OCI-M2 (cell line): Measurements from ENCODE around the gene CADPS2.

Experiments
- DNase-seq: peaks from one replicate; lab custom pipeline; 2025; ENCODE audit not compliant: unreplicated experiment; lab: John Stamatoyannopoulos, UW

CADPS2 gene

DNA sequence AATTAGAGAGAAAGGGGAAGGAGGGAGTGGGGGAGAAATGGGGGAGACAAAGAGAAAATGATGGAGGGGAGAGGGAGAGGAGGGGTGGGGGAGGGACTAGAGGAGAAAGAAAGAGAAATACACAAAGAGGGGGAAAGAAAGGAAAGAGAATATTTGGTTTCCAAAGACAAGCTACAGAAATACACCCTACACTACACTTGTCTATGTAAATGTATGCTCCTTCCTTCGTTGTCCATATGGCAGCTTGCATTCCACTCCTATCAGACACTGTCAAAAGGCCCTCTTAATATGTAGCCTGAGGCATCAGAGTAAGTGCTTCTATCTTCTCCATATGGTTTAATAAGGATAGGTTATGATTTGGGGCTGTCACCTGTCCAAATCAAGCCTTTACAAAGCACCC is 488.9 kb downstream of the CADPS2 start:
- no peak for DNase-seq

DNA sequence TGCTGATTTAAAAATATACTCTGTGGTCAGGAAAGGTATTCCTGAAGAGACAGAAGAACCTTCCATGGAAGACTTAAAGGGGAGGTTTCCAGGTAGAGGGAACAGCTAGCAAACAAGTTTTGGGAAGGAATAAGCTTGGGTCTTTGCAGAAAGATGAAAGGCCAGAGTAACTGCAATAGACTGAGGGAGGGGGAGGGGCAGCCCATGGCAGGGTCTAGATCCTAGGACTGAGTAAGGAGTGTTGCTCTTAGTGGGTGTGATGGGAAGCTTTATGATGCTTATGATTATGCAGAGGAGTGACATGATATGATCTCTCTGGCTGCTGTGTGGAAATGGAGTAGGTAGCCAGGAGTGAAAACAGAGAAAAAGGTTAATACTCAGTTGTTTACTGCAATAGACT is 491.7 kb downstream of the CADPS2 start:
- no peak for DNase-seq

DNA sequence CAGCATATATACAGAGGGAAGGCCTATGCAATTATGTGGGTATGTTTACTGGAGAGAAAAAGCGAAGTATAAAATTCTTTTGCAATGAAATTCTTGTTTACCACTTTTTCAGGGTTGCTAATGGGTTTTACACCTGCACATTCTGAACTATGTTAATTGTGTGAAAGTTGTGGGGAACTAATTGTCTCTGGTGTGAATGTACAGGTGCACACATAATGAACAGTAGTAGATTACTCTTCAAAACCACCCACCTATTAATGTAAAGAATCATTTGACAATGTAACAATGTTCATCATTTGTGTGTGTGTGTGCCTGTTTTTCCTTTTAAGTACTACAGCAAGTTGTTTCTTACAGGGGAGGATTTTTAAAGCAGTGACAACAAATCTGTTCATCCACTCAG is 501.7 kb downstream of the CADPS2 start:
- no peak for DNase-seq

DNA sequence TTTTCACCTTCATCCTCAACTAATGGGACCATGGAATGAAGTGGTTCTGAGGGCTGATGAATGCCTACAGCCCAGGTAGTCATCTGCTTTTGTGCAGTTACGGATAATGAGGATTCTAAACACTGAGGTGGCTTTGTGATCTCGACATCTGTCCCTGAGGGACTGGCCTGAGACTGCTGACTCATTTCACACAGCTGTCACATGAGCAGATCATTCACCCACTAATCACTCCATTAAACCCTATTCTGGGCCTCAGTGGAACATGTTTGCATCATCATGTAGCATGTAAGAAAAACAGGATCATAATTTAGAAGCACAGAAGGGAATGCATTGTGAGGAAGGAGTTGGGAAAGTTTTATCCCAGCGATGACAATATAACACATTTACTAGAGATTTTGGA is 502.3 kb downstream of the CADPS2 start:
- no peak for DNase-seq

DNA sequence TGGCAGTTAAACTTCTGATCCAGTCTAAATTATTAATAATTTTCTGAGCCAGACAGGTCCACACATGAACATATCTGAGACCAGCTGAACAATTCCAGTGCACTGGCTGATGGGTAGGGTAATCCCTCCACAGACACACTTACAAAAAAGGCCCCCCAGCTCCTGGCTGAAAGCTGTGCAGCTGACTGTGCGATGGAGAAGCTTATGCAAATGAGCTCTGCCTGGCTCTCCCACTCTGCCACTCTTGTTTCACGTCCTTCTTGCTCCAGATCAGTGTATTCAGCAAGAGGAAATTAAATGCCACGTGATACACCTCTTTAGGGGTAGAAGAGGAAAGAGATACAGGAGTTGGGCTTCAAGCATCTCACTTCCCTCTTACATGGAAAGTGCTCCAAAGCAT is 505.3 kb downstream of the CADPS2 start:
- no peak for DNase-seq

DNA sequence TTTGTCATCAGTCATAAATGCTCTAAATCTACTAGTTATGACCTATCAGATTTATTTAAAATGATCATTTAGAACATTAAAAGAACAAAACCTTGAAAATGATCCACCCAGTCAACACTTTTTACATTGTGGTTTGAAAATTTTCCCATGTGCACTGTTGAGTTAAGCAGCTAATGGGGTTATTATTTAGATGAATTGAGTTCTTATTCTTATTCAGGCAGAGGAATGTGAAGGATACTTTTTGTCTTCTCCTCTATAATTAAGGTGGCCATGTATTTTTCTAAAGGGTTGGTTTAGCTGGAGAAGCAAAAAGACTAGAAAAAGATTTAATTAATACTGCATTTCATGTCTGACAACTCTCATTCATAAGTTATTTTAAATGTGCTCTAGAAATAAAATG is 506.8 kb downstream of the CADPS2 start:
- no peak for DNase-seq

DNA sequence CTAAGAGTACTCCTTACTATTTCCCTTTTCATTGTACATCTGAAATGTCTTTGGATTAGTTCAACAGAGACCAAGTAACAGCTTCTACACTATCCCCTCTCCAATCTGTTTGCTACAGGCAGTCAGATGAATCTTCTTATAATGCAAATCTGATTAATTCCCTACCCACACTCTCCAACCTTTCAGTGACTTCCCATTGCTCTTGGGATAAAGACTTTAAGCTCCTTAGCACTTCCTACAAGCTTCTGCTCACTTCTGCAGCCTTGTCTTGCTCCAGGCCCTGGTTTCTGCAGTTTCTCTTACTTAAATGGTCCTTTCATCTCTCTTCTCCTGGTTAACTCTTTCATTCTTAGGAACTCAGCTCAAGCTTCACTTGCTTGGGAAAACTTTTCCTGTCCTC is 516.5 kb downstream of the CADPS2 start:
- no peak for DNase-seq

DNA sequence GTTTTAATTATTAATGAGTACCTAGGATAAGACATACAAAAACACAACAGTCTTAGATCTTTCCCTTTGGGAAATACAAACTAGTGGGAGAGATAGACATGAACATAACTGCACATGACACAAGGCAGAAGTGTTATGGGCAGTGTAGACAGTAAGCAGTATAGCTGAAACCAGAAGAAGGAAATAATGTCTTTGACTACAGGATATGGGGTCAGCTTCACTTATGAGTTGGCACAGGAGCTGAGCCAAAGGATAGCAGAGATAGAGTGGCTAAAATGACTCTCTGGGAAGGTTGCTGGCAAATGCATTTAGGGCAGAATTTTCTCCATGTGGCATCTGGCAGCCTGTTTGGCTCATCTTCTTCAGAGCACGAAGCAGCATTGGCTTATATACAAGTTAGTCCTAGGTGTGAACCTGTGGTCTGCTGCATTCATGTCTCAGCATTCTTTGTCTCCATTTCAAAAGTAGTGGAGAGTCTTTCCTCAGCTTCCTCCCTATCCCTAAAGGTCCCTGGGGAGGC is 521.4 kb downstream of the CADPS2 start:
- no peak for DNase-seq

DNA sequence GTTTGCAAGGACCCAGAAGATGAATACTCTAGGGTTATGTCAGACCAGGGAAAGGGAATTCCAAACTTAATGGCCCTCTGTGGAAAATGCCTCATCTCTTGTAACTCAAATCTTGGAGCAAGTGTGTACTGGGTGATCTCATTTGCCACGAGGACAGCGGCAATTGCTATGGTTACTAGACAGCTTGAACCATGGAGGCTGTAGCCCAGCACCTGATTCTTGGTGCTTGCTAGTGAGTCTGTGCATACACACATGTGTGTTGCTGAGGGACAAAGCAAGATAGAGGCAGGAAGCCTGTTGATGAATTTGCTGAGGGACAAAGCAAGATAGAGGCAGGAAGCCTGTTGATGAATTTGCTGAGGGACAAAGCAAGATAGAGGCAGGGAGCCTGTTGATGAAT is 523.1 kb downstream of the CADPS2 start:
- no peak for DNase-seq

DNA sequence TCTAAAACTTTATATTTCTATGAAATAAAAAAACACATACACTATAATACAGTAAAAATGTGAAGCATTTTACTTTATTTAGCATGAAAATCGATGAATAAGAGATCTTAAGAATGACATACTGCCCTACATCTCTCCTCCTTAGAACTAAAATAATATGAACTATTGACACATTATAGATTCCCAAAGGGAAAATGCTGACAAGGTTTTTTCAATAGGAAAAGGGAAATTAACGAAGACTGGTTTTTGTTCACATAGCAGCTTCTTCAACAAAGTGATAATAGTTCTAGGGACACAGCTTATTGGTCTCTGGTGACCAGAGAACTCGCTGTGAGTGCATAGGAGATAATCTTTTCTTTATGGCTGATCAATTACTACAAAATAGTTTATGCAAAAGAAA is 523.8 kb downstream of the CADPS2 start:
- no peak for DNase-seq

DNA sequence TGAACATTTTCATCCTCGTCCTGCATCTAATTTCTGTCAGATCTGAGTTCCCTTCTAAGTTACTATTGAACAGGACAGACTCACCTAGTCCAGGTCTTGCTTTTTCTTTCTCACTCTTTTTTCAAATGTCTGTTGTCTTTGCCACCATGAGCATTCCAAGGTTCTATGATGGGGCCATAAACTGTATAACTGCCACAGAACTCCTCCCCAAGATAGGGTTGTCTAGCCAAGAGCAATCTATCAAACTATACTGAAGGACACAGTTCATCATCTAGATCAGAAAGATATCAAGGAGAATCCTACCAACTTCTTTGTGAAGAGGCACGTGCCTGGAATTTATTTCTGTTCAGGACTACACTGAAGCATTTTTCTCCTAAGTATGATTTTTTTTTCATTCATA is 531.6 kb downstream of the CADPS2 start:
- DNase-seq, result no peak

DNA sequence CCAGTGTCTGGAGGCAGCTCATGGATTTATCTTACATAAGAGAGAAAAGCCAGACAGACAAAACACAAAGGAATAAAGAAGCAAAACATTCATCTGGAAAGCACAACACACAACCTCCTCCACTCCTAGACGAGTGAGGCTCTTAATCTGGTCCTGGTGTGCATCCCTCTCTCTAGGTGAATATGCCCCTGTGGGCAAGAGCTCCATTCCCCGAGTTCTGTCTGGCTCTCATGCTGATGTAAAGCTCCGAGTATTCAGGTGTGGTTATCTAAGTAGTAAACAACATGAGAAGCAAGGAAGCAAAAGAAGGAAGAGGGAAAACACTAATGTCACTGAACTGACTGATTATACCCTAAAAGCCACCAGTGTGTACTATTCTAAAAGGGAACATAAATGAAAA is 533.8 kb downstream of the CADPS2 start:
- no peak for DNase-seq

DNA sequence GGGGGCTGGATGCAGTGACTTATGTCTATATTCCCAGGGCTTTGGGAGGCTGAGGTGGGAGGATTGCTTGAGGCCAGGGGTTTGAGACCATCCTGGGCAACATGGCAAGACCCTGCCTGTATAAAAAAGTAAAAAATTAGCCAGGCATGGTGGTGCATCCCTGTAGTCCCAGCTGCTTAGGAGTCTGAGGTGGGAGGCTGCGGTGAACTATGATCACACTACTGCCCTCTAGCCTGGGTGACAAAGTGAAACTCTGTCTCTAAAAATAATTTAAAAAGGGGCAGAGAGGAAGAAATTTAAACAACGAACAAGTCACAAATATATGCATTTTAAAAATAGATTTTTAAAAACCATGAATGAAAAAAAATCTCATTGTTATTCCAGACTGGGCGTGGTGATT is 535.6 kb downstream of the CADPS2 start:
- no peak for DNase-seq

DNA sequence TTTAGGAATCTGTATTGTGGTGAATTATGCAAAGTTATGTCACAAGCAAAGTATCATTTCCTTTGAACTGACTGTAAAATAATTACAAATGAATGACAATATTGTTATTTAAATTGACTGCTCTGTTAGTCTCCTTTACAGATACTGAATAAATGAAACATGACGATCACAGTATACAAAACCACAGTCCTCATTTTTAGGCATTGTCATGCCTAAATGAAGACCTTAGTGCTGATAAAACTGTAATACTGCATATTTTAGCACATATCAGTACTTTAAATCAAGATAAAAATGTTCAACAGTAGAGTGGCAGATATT is 542.0 kb downstream of the CADPS2 start:
- DNase-seq, result no peak

DNA sequence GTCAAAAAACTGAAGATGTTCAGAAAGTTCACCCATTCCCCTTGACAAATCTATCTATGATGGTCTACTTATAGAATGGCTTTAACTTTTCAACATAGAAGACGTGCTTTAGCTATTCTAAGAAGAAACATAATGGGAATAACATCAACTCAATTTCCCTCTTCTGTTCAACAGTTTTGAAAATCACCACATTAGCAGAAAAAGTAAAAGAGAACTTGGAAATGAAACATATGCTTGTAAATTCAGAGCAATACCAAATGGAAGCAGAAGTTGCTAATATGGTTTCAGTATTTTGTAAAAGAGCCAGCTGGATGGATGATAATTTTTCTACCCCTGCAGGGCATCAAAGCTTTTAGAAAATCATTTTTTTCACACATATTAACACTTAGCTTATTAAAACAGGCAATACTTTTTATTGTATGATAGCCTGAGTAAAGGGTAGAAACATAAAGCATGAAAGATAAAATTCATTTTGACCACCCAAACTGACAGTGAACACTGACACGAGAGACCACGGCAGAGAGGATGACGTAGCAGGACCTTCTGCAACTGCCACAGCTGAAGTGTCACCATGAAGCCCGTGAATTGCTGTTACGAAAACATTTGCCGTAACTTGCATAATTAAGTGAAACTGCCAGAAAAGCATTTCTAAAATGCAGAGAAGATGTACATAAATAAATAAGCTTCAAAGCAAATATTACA is 542.5 kb downstream of the CADPS2 start:
- DNase-seq, result no peak

DNA sequence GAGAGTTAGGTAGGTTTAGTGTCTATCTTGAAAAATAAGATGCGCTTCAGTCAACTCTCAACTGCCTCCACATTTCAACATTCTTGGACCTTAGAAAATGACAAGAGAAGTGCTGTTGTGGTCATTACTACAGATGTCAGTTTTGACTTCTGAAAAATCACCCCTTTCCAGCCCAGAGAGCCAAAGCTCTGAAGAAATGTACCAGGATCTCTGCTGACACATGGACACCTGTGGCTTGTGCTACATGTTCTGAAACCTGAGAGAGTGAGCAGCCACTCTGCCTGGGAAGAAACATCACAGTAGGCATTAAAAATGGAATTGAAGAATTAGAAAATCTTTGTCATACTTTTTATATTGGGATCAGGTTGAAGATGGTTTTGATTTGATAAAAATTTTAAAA is 545.8 kb downstream of the CADPS2 start:
- no peak for DNase-seq

DNA sequence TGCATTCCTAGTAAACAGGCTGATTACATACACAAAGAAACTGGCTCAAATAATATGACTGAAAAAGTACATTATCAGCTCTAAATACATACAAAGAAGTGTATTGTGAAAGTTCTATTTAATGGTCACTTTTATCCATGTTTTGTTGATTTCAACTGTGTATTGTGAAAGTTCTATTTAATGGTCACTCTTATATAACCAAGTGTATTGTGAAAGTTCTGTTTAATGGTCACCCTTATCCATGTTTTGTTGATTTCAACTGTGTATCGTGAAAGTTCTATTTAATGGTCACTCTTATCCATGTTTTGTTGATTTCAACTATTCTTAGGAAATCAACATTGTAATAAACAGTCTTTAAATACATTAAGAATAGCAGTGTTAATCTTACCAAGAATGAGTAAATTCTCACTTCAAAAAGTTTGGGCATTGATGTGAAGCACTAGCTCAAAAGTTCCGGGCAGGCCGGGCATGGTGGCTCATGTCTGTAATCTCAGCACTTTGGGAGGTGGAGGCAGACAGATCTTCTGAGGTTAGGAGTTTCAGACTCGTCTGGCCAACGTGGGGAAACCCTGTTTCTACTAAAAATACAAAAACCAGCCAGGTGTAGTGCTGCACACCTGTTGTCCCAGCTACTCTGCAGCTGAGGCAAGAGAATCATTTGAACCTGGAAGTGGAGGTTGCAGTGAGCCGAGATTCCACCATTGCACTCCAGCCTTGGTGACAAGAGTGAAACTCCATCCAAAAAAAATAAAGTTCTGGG is 546.9 kb downstream of the CADPS2 start:
- DNase-seq, result no peak

DNA sequence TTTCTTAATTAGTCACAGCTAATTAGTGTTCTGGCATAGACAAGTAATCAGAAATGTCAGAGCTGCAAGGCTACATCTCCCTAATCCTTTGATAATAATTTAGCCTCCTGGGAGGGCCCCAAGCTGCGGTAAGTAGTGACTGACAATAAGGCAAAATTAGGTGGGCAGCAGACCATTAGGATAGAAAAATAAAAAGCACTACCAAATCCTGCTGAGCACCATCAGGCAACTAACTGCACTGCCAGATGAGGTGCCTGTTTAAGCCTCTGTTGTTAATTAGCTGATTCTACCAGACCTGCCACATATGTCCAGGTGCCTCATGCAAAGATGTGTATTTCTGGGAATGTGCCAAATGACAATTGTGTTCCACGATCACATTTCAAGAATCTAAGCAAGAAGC is 549.2 kb downstream of the CADPS2 start:
- no peak for DNase-seq

DNA sequence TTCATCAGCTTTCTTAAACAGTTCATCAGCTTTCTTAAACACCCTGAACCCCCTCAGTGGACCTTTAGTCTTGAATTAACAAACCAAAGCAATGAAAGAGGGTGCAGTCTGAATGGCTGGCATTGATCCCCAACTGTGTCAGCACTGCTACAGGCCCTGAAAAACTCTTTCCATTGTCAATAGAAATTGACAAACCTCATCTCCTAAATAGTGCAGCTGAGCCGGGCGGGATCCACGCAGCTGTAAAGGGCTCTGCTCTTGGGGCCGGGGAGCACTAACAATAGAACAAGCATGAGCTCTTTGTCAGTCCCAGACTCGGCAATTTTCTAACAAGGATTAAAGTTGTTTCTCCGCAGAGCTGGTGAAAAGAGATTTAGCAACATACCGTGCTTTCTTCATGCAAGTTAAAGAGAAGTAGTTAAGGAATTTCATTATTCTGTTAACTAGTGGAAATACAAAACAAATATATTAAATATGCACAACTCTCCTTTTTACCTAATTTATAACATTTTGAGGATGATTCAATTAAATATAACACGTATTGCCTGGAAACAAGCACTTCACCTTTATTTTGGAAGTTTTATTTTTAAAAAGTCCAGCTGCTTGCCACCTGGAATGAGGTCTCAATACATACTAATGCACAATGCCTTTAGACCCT is 557.0 kb downstream of the CADPS2 start:
- DNase-seq, result no peak

DNA sequence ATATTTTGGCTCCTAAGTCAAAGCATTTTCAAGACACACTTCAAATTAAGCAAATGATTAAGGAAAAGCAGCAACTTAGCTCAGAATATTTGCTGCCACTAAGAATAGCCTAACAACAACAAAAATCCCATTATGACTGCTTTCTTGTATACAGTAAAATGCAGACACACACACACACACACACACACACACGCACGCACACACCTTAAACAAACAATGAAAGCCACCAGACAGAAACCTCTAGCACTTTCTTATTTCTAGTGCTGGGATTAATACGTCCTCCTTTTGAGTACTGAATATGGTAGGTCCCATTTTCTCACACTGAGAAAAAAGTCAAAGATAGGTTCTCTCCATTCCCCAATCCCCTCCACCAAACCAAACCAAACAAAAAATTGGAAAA is 558.3 kb downstream of the CADPS2 start:
- no peak for DNase-seq

DNA sequence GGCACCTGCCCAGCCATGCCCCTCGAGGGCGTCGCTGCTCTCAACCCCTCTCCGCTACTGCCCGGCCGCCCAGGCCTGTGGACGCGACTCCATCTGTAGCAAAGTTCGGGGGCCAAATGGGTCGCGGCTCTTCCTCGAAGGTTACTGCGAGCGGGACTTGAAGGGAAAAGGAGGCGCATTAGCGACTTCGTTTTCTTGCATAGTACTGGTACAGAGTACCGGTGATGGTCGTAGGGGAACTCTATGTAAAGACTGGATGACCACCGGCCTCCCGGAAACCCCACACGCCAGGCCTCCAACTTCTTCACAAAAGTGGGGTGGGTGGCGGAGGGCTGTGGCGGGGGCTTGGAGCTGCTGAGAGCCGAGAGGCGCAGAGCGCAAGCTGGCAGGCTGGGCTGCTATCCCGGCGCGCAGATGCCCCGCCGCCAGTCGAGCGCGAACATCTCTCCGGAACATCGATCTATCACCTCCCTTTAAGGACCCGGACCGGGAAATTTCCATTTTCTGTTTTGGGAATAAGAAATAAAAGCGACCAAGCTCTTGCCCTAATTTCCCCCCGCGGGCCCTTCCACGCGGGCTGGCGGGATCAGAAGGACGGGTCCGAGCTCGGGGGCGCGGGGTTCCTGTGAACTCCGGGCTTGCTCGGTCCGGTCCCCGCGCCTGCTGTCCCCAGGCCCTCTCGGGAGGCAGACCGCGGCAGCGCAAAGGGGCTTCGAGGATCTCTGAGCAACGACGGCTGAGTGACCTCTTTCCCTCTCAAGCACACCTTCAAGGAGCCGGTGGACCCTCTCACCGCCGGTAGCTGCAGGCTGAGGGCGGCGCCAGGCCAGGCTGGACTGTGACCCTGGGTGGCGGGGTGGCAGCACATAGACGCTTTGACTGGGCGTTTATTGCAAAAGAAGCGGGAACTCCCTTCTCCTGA is 569.5 kb downstream of the CADPS2 start:
- DNase-seq, result no peak
